ENCODE results near the gene LAMC2. TPM values are rescaled to one million over a fixed set of nuclear protein-coding genes. Genes with fewer than 3 reads are reported as not detected.

Gene LAMC2
- total and polyA plus RNA-seq, 7 donors = 2.6 to 24.0 (median 4.2) TPM

GRCh38 chr1:183159960-183160359 lies 26.1 kb upstream of the LAMC2 start:
- no peak for DNase-seq
- no peaks in the 10 kb centered on the region for H3K36me3 ChIP-seq
- peaks cover 0 to 9% (median 0%) of the 10 kb centered on the region in 4 donors for H3K4me1 ChIP-seq
- WGBS, 2 donors = 23 to 76% methylated on average over 9 of the region's 9 CpGs
- TF ChIP-seq POLR2A (IDR thresholded peaks at IDR 0.05) (no peak), EP300 (IDR thresholded peaks at IDR 0.05) (no peak), CTCF (IDR thresholded peaks at IDR 0.05) (no peak), POLR2AphosphoS5 (IDR thresholded peaks at IDR 0.05) (no peak)
- no peak overlapping the region for H3K27ac ChIP-seq
- H3K9me3 ChIP-seq = no peaks in the 10 kb centered on the region
- H3K27me3 ChIP-seq = no peaks in the 10 kb centered on the region
- intact Hi-C loops (cut with DNase I) = no loop called here
- H3K4me3 ChIP-seq = no peak overlapping the region

GRCh38 chr1:183161391-183161790 lies 24.7 kb upstream of the LAMC2 start:
- Histone ChIP-seq H3K9me3 (no peaks in the 10 kb centered on the region), H3K27me3 (no peaks in the 10 kb centered on the region), H3K4me3 (no peak overlapping the region), H3K36me3 (no peaks in the 10 kb centered on the region), H3K4me1 (no peaks in the 10 kb centered on the region), H3K27ac (no peak overlapping the region)
- intact Hi-C loops (cut with DNase I) = no loop called here
- DNase-seq = no peak
- no peak for TF ChIP-seq POLR2A (IDR thresholded peaks at IDR 0.05)
- WGBS, 2 donors = 78 to 90% methylated on average over 3 of the region's 3 CpGs

- Histone ChIP-seq H3K4me1 (no peaks in the 10 kb centered on the region), H3K27ac (no peak overlapping the region), H3K36me3 (no peaks in the 10 kb centered on the region), H3K4me3 (no peak overlapping the region), H3K9me3 (no peaks in the 10 kb centered on the region), H3K27me3 (no peaks in the 10 kb centered on the region)
- no peak for DNase-seq
- intact Hi-C loops (cut with DNase I) = no loop called here
- TF ChIP-seq POLR2AphosphoS5 (IDR thresholded peaks at IDR 0.05) = no peak
- TF ChIP-seq EP300 (IDR thresholded peaks at IDR 0.05) = no peak
- WGBS, 2 donors = 85 to 90% methylated on average over 3 of the region's 3 CpGs
Observed at GRCh38 chr1:183163316-183163715, 22.7 kb upstream of the LAMC2 start.

GRCh38 chr1:183164340-183164739 lies 21.7 kb upstream of the LAMC2 start:
- H3K4me1 ChIP-seq = no peaks in the 10 kb centered on the region
- 88 to 94% methylated on average over 1 of the region's 1 CpG for WGBS, 2 donors
- H3K9me3 ChIP-seq = no peaks in the 10 kb centered on the region
- intact Hi-C loops (cut with DNase I) = no loop called here
- no peaks in the 10 kb centered on the region for H3K36me3 ChIP-seq
- no peak overlapping the region for H3K27ac ChIP-seq
- TF ChIP-seq POLR2AphosphoS5 (IDR thresholded peaks at IDR 0.05) (no peak), EP300 (IDR thresholded peaks at IDR 0.05) (no peak), CTCF (IDR thresholded peaks at IDR 0.05) (no peak), POLR2A (IDR thresholded peaks at IDR 0.05) (no peak)
- H3K4me3 ChIP-seq = no peak overlapping the region
- no peak for DNase-seq
- H3K27me3 ChIP-seq = no peaks in the 10 kb centered on the region

GRCh38 chr1:183164963-183165362 lies 21.1 kb upstream of the LAMC2 start:
- no peaks in the 10 kb centered on the region for H3K36me3 ChIP-seq
- no peaks in the 10 kb centered on the region for H3K4me1 ChIP-seq
- H3K9me3 ChIP-seq = no peaks in the 10 kb centered on the region
- DNase-seq = no peak
- H3K27me3 ChIP-seq = no peaks in the 10 kb centered on the region
- no peak overlapping the region for H3K27ac ChIP-seq
- H3K4me3 ChIP-seq = no peak overlapping the region
- intact Hi-C loops (cut with DNase I) = no loop called here
- 96 to 97% methylated on average over 4 of the region's 4 CpGs for WGBS, 2 donors
- TF ChIP-seq EP300 (IDR thresholded peaks at IDR 0.05) (no peak), POLR2A (IDR thresholded peaks at IDR 0.05) (no peak), CTCF (IDR thresholded peaks at IDR 0.05) (no peak), POLR2AphosphoS5 (IDR thresholded peaks at IDR 0.05) (no peak)

GRCh38 chr1:183165456-183165855 lies 20.6 kb upstream of the LAMC2 start:
- Histone ChIP-seq H3K4me1 (no peaks in the 10 kb centered on the region), H3K27me3 (no peaks in the 10 kb centered on the region), H3K27ac (no peak overlapping the region), H3K9me3 (no peaks in the 10 kb centered on the region), H3K36me3 (no peaks in the 10 kb centered on the region), H3K4me3 (no peak overlapping the region)
- intact Hi-C loops (cut with DNase I) = no loop called here
- no peak for DNase-seq
- 95 to 96% methylated on average over 2 of the region's 2 CpGs for WGBS, 2 donors
- TF ChIP-seq EP300 (IDR thresholded peaks at IDR 0.05) (no peak), POLR2A (IDR thresholded peaks at IDR 0.05) (no peak), POLR2AphosphoS5 (IDR thresholded peaks at IDR 0.05) (no peak), CTCF (IDR thresholded peaks at IDR 0.05) (no peak)
